HG03108 (cell line): ENCODE data around the gene PDE9A.

Source experiments
- ATAC-seq: cut with Tn5 transposase; IDR thresholded peaks from one replicate; pipeline ENCODE4 v1.9.1; 2021; ENCODE audit warnings: moderate library complexity; ENCODE audit not compliant: unreplicated experiment

PDE9A gene

GRCh38 chr21:42734323-42734971 is 81.0 kb downstream of the PDE9A start:
- ATAC-seq, result no peak

GRCh38 chr21:42735061-42735460 is 81.6 kb downstream of the PDE9A start:
- no peak for ATAC-seq

GRCh38 chr21:42735944-42736343 is 82.5 kb downstream of the PDE9A start:
- ATAC-seq, result no peak

GRCh38 chr21:42736646-42737350 is 83.4 kb downstream of the PDE9A start:
- no peak for ATAC-seq

GRCh38 chr21:42737951-42738590 is 84.7 kb downstream of the PDE9A start:
- ATAC-seq, result no peak

- ATAC-seq, result no peak
These were observed 85.9 kb downstream of the PDE9A start for GRCh38 chr21:42739061-42739931.

GRCh38 chr21:42740405-42740909 is 87.0 kb downstream of the PDE9A start:
- ATAC-seq, result no peak

- no peak for ATAC-seq
These were observed 87.6 kb downstream of the PDE9A start for GRCh38 chr21:42741066-42741465.

GRCh38 chr21:42744520-42745445 is 91.4 kb downstream of the PDE9A start:
- ATAC-seq, result no peak

GRCh38 chr21:42745511-42746239 is 92.3 kb downstream of the PDE9A start:
- ATAC-seq, result no peak

GRCh38 chr21:42746240-42746592 is 92.8 kb downstream of the PDE9A start:
- ATAC-seq, result no peak

GRCh38 chr21:42746593-42747275 is 93.3 kb downstream of the PDE9A start:
- ATAC-seq, result no peak

- no peak for ATAC-seq
These were observed 93.9 kb downstream of the PDE9A start for GRCh38 chr21:42747276-42747701.

GRCh38 chr21:42747746-42748351 is 94.4 kb downstream of the PDE9A start:
- no peak for ATAC-seq

GRCh38 chr21:42748620-42749176 is 95.3 kb downstream of the PDE9A start:
- ATAC-seq, result no peak

GRCh38 chr21:42750737-42751530 is 97.5 kb downstream of the PDE9A start:
- ATAC-seq, result no peak

- no peak for ATAC-seq
These were observed 98.4 kb downstream of the PDE9A start for GRCh38 chr21:42751866-42752265.
